Right ventricle myocardium superior (tissue), 1 donor: ENCODE results near the gene C16orf90. TPM values are rescaled to one million over a fixed set of nuclear protein-coding genes. Genes with fewer than 3 reads are reported as not detected.
"Not testable (repeated sequence)": the region's sequence is repeated elsewhere in the genome, so short reads cannot be mapped to it uniquely, and the experiment has no call there.

Source experiments
- ATAC-seq: fragments of 200-7000 bp; cut with Tn5 transposase; one replicate; pipeline ENCODE4 v1.9.1; 2020; ENCODE audit warnings: mild to moderate bottlenecking; ENCODE audit not compliant: poor library complexity
- DNase-seq: peaks from one replicate; pipeline ENCODE4 v3.0.0-alpha.2; 2020
- intact Hi-C: fragments of 100-400 bp; cut with DNase I; formaldehyde crosslinking; loops from one replicate; pipeline ENCODE4 v1.11.2; 2022
- total RNA-seq: library from RNA; stranded (reverse); fragmentation: NEBNext Ultra II Directional; extraction: Animal tissue kit (Norgen Biotek cat#: 25700); gene quantifications from one replicate; pipeline ENCODE4 v1.2.1, GENCODE V29; 2021
- donor health status: DM: no; HTN: yes; CAD: no; lungs with severe emphysema.

C16orf90 gene
- total RNA-seq, 1 donor from 2014 or later = not detected

GRCh38 chr16:3515897-3516296 is 20.6 kb upstream of the C16orf90 start:
- ATAC-seq = no peak
- intact Hi-C loops = no loop called here
- DNase-seq = no peak

- intact Hi-C loops = no loop called here
These were observed 19.3 kb upstream of the C16orf90 start for GRCh38 chr16:3514621-3515020.

DNA sequence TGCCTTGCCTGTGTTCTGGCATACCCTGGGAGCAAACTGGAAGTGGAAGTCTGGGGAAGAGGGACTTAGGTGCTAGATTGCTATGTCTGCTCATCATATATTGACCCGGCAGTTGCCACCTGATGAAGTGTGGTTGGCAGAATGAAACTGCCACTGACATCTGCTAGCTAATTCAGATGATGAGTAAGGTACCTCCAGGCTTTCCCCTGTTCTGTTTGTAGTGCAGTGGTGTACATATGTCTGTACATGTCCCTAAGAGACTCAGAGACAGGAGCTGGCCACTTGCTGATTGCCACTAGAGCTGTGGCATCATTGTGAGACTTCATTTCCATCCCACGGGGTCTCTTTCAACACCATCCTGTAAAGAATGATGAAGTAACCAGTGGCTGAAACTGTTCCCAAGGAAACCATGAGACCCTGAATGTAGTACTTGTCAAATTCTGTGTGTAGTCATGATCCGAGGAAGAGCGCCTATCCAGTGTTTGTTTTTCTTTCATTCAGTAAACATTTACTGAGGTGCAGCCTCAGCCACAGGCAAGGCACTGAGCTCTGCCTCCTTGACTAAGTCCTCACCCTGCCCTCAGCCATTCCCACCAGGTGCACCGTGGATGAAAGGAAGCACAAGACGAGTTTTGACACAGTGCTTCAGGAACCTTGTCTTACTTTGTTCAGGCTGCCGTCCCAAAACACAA is 18.7 kb upstream of the C16orf90 start:
- ATAC-seq = no peak
- intact Hi-C loops = no loop called here
- no peak for DNase-seq

More at GRCh38 chr16:3514621-3515020, 19.3 kb upstream of the C16orf90 start:
- ATAC-seq (no peak), DNase-seq (no peak)

DNA sequence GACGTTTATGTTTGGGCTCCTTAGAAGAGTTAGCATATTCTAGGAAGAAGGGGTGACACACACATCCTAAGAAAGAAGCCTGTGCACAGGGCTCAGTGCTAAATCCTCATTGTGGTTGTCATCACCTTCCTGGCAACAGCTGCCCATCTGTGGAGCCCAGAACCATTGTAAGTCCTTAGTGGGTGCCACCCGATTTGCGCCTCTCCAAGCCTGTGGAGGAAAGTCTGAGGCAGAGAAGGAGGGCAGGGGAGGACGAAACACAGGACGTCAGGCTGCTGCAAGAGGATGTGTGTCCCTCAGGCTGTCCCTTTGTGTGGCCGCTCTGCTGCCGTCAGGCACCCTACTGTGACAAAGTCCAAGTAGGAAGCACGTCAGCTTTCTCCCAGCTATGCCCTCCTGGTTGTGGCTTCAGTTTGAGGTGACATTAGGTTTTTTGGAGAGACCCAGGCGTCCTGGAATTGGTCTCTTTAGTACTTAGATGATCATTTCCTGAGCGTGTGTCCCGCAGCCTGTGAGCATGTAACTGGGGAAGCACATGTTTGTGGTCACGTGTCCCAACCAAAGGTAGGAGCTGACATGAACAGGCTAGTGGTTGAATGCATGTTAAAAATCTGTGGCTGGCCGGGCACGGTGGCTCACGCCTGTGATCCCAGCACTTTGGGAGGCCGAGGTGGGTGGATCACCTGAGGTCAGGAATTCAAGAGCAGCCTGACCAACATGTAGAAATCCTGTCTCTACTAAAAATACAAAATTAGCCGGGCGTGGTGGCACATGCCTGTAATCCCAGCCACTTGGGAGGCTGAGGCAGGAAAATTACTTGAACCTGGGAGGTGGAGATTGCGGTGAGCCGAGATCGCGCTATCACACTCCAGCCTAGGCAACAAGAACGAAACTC is 16.2 kb upstream of the C16orf90 start:
- intact Hi-C loops = no loop called here
- DNase-seq (no peak), ATAC-seq (no peak)

- intact Hi-C loops = no loop called here
- ATAC-seq (no peak), DNase-seq (no peak)
These were observed 15.1 kb upstream of the C16orf90 start for GRCh38 chr16:3510416-3510815.

DNA sequence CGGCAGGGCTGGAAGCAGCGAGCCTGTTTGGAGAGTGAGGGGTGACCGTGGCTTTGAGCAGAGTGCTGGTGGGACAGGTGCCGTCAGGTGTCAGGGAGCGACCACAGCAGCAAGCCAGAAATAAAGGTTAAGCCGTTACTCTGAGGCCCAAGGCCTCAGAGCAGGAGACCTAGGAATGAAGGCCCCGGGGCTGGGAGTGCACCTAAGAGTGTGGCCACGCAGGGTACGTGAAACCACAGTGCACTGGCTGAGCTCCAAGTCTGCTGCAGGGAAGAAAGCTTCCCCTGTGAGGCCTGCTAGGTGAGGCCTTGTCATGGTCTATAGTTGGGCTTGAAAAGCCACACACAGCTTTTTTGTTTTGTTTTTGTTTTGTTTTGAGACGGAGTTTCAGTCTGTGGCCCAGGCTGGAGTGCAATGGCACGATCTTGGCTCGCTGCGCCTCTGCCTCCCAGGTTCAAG is 14.2 kb upstream of the C16orf90 start:
- intact Hi-C loops = loop anchor here (10.0 kb wide), 2 partner anchors 145 to 225 kb away; partner anchors contain the start of gene ZNF263
- no peak for ATAC-seq

GRCh38 chr16:3508736-3509135 is 13.4 kb upstream of the C16orf90 start:
- ATAC-seq (no peak), DNase-seq (no peak)
- intact Hi-C loops = loop anchor here (10.0 kb wide), 2 partner anchors 144 to 224 kb away; partner anchors contain the start of gene ZNF263

More for the DNA sequence above, 14.2 kb upstream of the C16orf90 start:
- no peak for DNase-seq

DNA sequence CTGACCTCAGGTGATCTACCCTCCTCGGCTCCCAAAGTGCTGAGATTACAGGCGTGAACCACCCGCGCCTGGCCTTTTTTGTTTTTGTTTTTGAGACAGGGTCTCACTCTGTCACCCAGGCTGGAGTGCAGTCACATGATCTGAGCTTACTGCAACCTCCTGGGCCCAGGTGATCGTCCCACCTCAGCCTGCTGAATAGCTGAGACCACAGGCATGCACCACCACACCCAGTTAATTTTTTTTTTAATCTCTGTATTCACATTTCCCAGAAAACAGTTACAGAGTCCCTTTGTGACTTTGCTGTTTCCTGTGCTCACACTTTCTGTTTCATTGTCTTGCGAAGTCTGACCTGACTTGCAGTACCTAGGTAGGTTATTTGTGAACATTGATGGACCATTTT is 8.2 kb upstream of the C16orf90 start:
- ATAC-seq = no peak
- intact Hi-C loops = loop anchor here (10.0 kb wide), 2 partner anchors 139 to 219 kb away; partner anchors contain the start of gene ZNF263

DNA sequence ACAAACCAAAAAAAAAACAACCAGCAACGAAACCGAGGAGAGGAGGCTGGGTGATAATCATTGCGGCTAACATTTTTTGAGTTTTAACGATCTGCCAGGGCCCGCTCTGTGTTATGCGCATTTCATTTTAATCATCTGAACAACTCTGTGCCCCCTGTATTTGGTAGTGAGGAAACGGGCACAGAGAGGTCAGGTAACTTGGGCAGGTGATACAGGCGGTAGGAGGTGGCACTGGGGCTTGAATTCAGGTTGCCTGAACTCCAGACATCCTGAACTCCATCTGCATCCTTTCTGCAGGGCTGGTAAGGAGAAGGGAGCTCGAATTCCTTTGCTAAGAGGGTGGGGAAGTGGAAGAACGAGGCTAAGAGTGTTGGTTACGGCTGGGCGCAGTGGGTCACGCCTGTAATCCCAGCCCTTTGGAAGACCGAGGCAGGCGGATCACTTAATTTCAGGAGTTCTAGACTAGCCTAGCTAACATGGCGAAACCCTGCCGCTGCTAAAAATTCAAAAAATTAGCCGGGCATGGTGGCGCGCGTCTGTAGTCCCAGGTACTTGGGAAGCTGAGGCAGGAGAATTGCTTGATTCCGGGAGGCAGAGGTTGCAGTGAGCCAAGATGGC is 6.6 kb upstream of the C16orf90 start:
- intact Hi-C loops = loop anchor here (10.0 kb wide), 2 partner anchors 137 to 217 kb away; partner anchors contain the start of gene ZNF263
- no peak for ATAC-seq
- peak; percentile 4 for DNase-seq

More for the DNA sequence above, 8.2 kb upstream of the C16orf90 start:
- DNase-seq = peak; percentile 10

DNA sequence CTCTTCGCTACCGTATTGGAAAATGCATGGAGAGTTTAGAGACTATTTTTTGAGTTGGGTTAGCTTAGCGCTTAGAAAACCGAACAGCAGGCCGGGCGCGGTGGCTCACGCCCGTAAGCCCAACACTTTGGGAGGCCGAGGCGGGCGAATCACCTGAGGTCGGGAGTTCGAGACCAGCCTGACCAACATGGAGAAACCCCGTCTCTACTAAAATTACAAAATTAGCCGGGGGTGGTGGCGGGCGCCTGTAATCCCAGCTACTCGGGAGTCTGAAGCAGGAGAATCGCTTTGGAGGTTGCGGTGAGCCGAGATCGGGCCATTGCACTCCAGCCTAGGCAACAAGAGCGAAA is 6.1 kb upstream of the C16orf90 start:
- peak; percentile 30 for DNase-seq
- ATAC-seq = not testable (repeated sequence)
- intact Hi-C loops = loop anchor here (10.0 kb wide), 2 partner anchors 137 to 217 kb away; partner anchors contain the start of gene ZNF263

GRCh38 chr16:3498988-3499387 is 3.7 kb upstream of the C16orf90 start:
- peak; percentile 22 for DNase-seq
- no peak for ATAC-seq
- intact Hi-C loops = loop anchor here (10.0 kb wide), 1 partner anchor 194 kb away; the partner anchor contains the start of genes TIGD7 and ZNF75A

- intact Hi-C loops = loop anchor here (10.0 kb wide), 1 partner anchor 193 kb away; the partner anchor contains the start of genes TIGD7 and ZNF75A
- ATAC-seq (no peak), DNase-seq (peak; percentile 3)
These were observed 2.5 kb upstream of the C16orf90 start for GRCh38 chr16:3497771-3498170.

- no peak for ATAC-seq
These were observed 1.1 kb upstream of the C16orf90 start for GRCh38 chr16:3496386-3496785.

DNA sequence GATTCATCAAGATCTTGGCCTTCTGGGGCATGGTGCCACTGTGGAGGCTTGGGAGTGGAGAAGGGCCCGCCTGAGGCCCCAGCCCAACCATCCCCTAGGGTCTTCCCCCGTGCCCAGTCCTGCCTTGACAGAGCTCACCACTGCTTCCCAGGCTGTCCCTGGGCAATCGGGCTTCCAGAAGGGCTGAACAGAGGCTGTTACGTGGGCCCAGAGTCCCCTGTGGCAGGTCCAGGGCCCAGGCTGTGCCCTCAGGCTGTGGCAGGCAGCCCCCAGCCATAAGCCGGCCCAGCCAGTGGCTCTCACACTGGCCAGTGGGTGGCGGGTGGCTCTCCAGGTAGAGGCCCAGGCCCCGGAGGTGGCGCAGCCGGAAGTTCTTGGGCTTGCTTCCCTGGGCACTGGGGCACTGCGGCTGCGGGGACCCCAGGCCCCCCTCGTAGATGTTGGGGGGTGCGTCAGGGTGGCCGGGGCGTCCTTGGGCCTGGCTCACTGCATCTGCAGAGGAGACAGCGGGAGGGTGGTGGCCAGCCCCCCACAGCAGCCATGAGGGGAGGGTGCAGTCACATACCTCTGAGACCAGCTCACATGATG is 809 bp downstream of the C16orf90 start:
- ATAC-seq (no peak), DNase-seq (peak; percentile 23)
- intact Hi-C loops = loop anchor here (10.0 kb wide), 1 partner anchor 190 kb away; the partner anchor contains the start of genes TIGD7 and ZNF75A

More at GRCh38 chr16:3496386-3496785, 1.1 kb upstream of the C16orf90 start:
- peak; percentile 38 for DNase-seq
- intact Hi-C loops = loop anchor here (10.0 kb wide), 1 partner anchor 192 kb away; the partner anchor contains the start of genes TIGD7 and ZNF75A

DNA sequence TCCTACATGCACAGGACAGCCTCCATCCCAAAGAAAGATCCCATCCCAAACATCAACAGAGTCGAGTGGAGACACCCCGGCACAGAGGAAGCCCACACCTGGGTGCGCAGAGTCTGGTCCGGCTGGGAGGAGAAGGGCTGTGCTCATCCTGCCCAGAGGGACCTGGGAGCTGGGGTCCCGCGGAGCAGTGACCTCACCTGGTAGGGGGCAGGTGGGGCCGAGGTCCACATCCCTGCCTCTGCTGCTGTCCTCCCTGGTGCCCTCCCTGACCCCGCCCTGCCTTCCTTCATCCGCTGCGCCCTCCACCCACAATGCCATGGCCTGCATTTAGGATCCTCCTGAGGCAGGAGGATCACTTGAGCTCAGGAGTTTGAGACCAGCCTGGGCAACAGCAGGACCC is 2.9 kb downstream of the C16orf90 start:
- DNase-seq = peak; percentile 27
- intact Hi-C loops = loop anchor here (10.0 kb wide), 1 partner anchor 188 kb away; the partner anchor contains the start of genes TIGD7 and ZNF75A
- no peak for ATAC-seq

- DNase-seq (peak; percentile 51), ATAC-seq (peak; percentile 14)
- intact Hi-C loops = loop anchor here (10.0 kb wide), 1 partner anchor 186 kb away; the partner anchor contains the start of genes TIGD7 and ZNF75A
These were observed 4.2 kb downstream of the C16orf90 start for GRCh38 chr16:3490911-3491629.

DNA sequence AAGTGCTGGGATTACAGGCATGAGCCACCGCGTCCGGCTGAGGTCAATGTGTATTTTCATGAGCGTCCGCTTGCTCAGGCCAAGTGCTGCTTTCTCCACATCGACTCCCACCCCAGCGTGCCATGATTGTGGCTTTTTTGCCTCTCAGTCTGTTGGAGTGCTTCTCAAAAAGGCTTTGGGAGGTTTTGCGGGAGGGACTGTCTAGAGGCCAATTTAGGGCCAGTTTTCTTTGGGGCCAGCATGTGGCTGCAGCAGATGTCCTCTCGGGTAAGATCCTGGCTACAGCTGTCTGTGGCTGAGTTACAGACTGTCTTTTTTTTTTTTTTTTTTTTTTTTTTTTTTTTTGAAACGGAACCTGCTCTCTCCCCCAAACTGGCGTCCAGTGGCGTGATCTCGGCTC is 6.5 kb downstream of the C16orf90 start:
- DNase-seq (no peak), ATAC-seq (no peak)
- intact Hi-C loops = no loop called here
